ENCODE measurements around the gene SDC4.

- TF ChIP-seq CTCF (IDR thresholded peaks at IDR 0.05) (no peak), POLR2A (IDR thresholded peaks at IDR 0.05) (no peak)
Measured at GRCh38 chr20:45339084-45339483, 9.1 kb downstream of the SDC4 start.

Measured in stomach (tissue), 4 donors.